H1 (cell line): ENCODE results near the gene TEX29. TPM values are rescaled to one million over a fixed set of nuclear protein-coding genes. Genes with fewer than 3 reads are reported as not detected.

Experiments used
- CTCF ChIA-PET: fragments of 300-600 bp; sonication (Branson Sonifier 250); formaldehyde crosslinking; loops from one replicate; lab custom pipeline; 2021; ENCODE audit not compliant: partially characterized antibody; lab: Charles Lee
- POLR2A ChIA-PET: fragments of 300-600 bp; sonication (Branson Sonifier 250); formaldehyde crosslinking; loops from one replicate; lab custom pipeline; 2021; ENCODE audit warnings: inconsistent platforms; ENCODE audit not compliant: partially characterized antibody; lab: Charles Lee
- DNase-seq, 2 experiments: peaks; one replicate each; pipeline versions ENCODE4 v3.0.0 to v3.0.0-alpha.2; 2010 to 2022; ENCODE audit warnings: low spot score in 2 of 2, low read depth in 1 of 2, mixed read lengths in 1 of 2
- FAIRE-seq: peaks from 2 replicates; lab custom pipeline; 2011; peaks lifted over from hg19 to GRCh38; lab: Jason Lieb, UNC
- H2AFZ ChIP-seq: 2 replicates; pipeline ENCODE4 v1.8.1; 2012; ENCODE audit warnings: low read length, inconsistent platforms
- H2AK5ac ChIP-seq: 2 replicates; pipeline ENCODE4 v1.6.1; 2013; ENCODE audit warnings: low read depth, low read length
- H2BK120ac ChIP-seq: replicated peaks from 2 replicates; pipeline ENCODE3; 2013; ENCODE audit warnings: low read depth, low read length, inconsistent platforms
- H2BK12ac ChIP-seq: 2 replicates; pipeline ENCODE4 v1.6.1; 2013; ENCODE audit warnings: low read depth, low read length
- H2BK15ac ChIP-seq: 2 replicates; pipeline ENCODE4 v1.6.1; 2013; ENCODE audit warnings: low read length
- H2BK20ac ChIP-seq: 2 replicates; pipeline ENCODE4 v1.6.1; 2013; ENCODE audit warnings: low read length
- H2BK5ac ChIP-seq: 2 replicates; pipeline ENCODE4 v1.6.1; 2013; ENCODE audit warnings: low read depth, low read length
- H3K14ac ChIP-seq: 2 replicates; pipeline ENCODE4 v1.6.1; 2013; ENCODE audit warnings: inconsistent platforms; ENCODE audit not compliant: insufficient read length
- H3K18ac ChIP-seq: 2 replicates; pipeline ENCODE4 v1.6.1; 2013; ENCODE audit warnings: low read length; ENCODE audit errors: extremely low read depth
- H3K23ac ChIP-seq: 2 replicates; pipeline ENCODE4 v1.6.1; 2013; ENCODE audit warnings: inconsistent platforms; ENCODE audit not compliant: insufficient read length
- H3K23me2 ChIP-seq: 2 replicates; pipeline ENCODE4 v1.6.1; 2013; ENCODE audit warnings: low read depth, low read length
- H3K27ac ChIP-seq: 2 replicates; pipeline ENCODE4 v1.6.1; 2011; ENCODE audit warnings: low read depth, low read length, inconsistent platforms
- H3K27me3 ChIP-seq, 4 experiments: replicated peaks in 1 of 4; 1 replicate in 1 of 4; 2 replicates in 3 of 4; pipeline versions ENCODE4 v1.6.1 to v1.8.1; 2011 to 2013; ENCODE audit warnings: low read length in 3 of 4, mild to moderate bottlenecking in 3 of 4, inconsistent platforms in 2 of 4, mixed read lengths in 2 of 4, moderate library complexity in 1 of 4; ENCODE audit not compliant: control insufficient read depth in 3 of 4, insufficient read depth in 3 of 4; ENCODE audit errors: extremely low read depth in 1 of 4
- H3K36me3 ChIP-seq, 4 experiments: 2 replicates each; pipeline versions ENCODE4 v1.6.1 to v1.8.1; 2011 to 2013; ENCODE audit warnings: mild to moderate bottlenecking in 4 of 4, low read length in 3 of 4, moderate library complexity in 2 of 4, control low read depth in 1 of 4, inconsistent platforms in 1 of 4; ENCODE audit not compliant: insufficient read depth in 4 of 4, control insufficient read depth in 2 of 4
- H3K4ac ChIP-seq: replicated peaks from 2 replicates; pipeline ENCODE3; 2013; ENCODE audit warnings: low read length, low read depth, mixed read lengths, inconsistent platforms; ENCODE audit not compliant: insufficient read length
- H3K4me1 ChIP-seq, 4 experiments: replicated peaks in 1 of 4; 1 replicate in 1 of 4; 2 replicates in 3 of 4; pipeline versions ENCODE4 v1.6.1 to v1.8.1; 2011 to 2013; ENCODE audit warnings: low read length in 3 of 4, inconsistent platforms in 2 of 4, mixed read lengths in 1 of 4; ENCODE audit not compliant: insufficient read depth in 4 of 4, control insufficient read depth in 3 of 4
- H3K4me2 ChIP-seq, 2 experiments: 2 replicates each; pipeline versions ENCODE4 v1.6.1 to v1.8.1; 2011 to 2013; ENCODE audit warnings: low read depth in 2 of 2, low read length in 2 of 2, control low read depth in 1 of 2, inconsistent platforms in 1 of 2, mild to moderate bottlenecking in 1 of 2; ENCODE audit not compliant: insufficient read depth in 1 of 2
- H3K4me3 ChIP-seq, 4 experiments: fragments of 200-600, 300-600 bp in 1 of 4; sonication (generic), shearing (Covaris generic), sonication (Bioruptor Twin) in 1 of 4; 2 replicates each; pipeline versions ENCODE4 v1.5.1 to v1.8.1; 2011 to 2016; ENCODE audit warnings: low read length in 4 of 4, low read depth in 3 of 4, control low read depth in 2 of 4, inconsistent platforms in 2 of 4, mild to moderate bottlenecking in 2 of 4, mixed read lengths in 1 of 4, moderate library complexity in 1 of 4; ENCODE audit not compliant: insufficient read depth in 2 of 4; ENCODE audit errors: extremely low read depth in 1 of 4
- H3K56ac ChIP-seq: replicated peaks from 2 replicates; pipeline ENCODE3; 2013; ENCODE audit warnings: low read depth, mild to moderate bottlenecking, mixed read lengths, low read length, inconsistent platforms; ENCODE audit not compliant: insufficient read length
- H3K79me1 ChIP-seq: 2 replicates; pipeline ENCODE4 v1.6.1; 2013; ENCODE audit warnings: low read depth, low read length, control low read depth
- H3K79me2 ChIP-seq, 2 experiments: 2 replicates each; pipeline versions ENCODE4 v1.6.1 to v1.8.1; 2012 to 2013; ENCODE audit warnings: low read length in 2 of 2, mild to moderate bottlenecking in 2 of 2, inconsistent platforms in 1 of 2; ENCODE audit not compliant: insufficient read depth in 2 of 2, control insufficient read depth in 1 of 2
- H3K9ac ChIP-seq, 4 experiments: replicated peaks in 1 of 4; 1 replicate in 1 of 4; 2 replicates in 3 of 4; pipeline versions ENCODE4 v1.6.1 to v1.8.1; 2011 to 2013; ENCODE audit warnings: low read depth in 3 of 4, low read length in 3 of 4, control low read depth in 2 of 4, mild to moderate bottlenecking in 2 of 4, moderate library complexity in 2 of 4, inconsistent platforms in 1 of 4; ENCODE audit errors: extremely low read depth in 1 of 4
- H3K9me3 ChIP-seq, 2 experiments: 2 replicates each; pipeline versions ENCODE4 v1.6.1 to v1.8.1; 2012 to 2013; ENCODE audit warnings: mild to moderate bottlenecking in 2 of 2, moderate library complexity in 2 of 2, control low read depth in 1 of 2, inconsistent platforms in 1 of 2, low read depth in 1 of 2, low read length in 1 of 2, mixed read lengths in 1 of 2; ENCODE audit not compliant: insufficient read depth in 2 of 2
- H4K20me1 ChIP-seq, 2 experiments: replicated peaks in 1 of 2; 2 replicates each; pipeline versions ENCODE3 to v1.8.1; 2011 to 2013; ENCODE audit warnings: inconsistent platforms in 2 of 2, low read length in 2 of 2, mild to moderate bottlenecking in 1 of 2; ENCODE audit not compliant: insufficient read depth in 2 of 2, control insufficient read depth in 1 of 2
- H4K5ac ChIP-seq: 2 replicates; pipeline ENCODE4 v1.6.1; 2013; ENCODE audit warnings: low read length, low read depth, mixed read lengths, inconsistent platforms; ENCODE audit not compliant: insufficient read length
- H4K8ac ChIP-seq: 2 replicates; pipeline ENCODE4 v1.8.0; 2013; ENCODE audit warnings: mild to moderate bottlenecking, moderate library complexity, low read length, inconsistent platforms; ENCODE audit not compliant: insufficient read depth; ENCODE audit errors: extremely low read depth
- H4K91ac ChIP-seq: replicated peaks from 2 replicates; pipeline ENCODE3; 2013; ENCODE audit warnings: low read length, mixed read lengths, inconsistent platforms; ENCODE audit not compliant: insufficient read length
- ASH2L ChIP-seq: fragments of 200-600, 300-600 bp; sonication (generic); IDR thresholded peaks from one replicate; pipeline ENCODE4 v1.7.1; 2017; ENCODE audit warnings: low read length
- BCL11A ChIP-seq, 2 experiments: IDR thresholded peaks; one replicate each; pipeline ENCODE4 v1.6.1; 2011; ENCODE audit warnings: low read depth in 2 of 2, low read length in 2 of 2, mild to moderate bottlenecking in 2 of 2
- CBX5 ChIP-seq: fragments of 300-800, 300-1000 bp; sonication (generic); IDR thresholded peaks from 2 replicates; pipeline ENCODE4 v1.7.1; 2016; ENCODE audit warnings: antibody characterized with exemption, low read length, low read depth
- CBX8 ChIP-seq: fragments of 300-800, 300-1000 bp; sonication (generic); IDR thresholded peaks from 2 replicates; pipeline ENCODE4 v1.7.1; 2016; ENCODE audit warnings: low read depth, low read length, borderline replicate concordance
- GTF2F1 ChIP-seq: IDR thresholded peaks from 2 replicates; pipeline ENCODE4 v1.6.1; 2012; ENCODE audit warnings: low read depth, low read length, improper control_type of control experiment, borderline replicate concordance
- HDAC6 ChIP-seq: IDR thresholded peaks from one replicate; pipeline ENCODE4 v1.7.1; 2012; ENCODE audit warnings: low read depth, mild to moderate bottlenecking, inconsistent platforms, low read length, moderate library complexity
- JUND ChIP-seq: IDR thresholded peaks from 2 replicates; pipeline ENCODE4 v1.6.1; 2011; ENCODE audit warnings: mild to moderate bottlenecking, improper control_type of control experiment, low read length
- KDM1A ChIP-seq: fragments of 200-600, 300-600 bp; sonication (generic); IDR thresholded peaks from 2 replicates; pipeline ENCODE4 v1.7.1; 2016; ENCODE audit warnings: mild to moderate bottlenecking, low read length, borderline replicate concordance
- KDM4A ChIP-seq: IDR thresholded peaks from one replicate; pipeline ENCODE4 v1.7.1; 2012; ENCODE audit warnings: low read depth, mild to moderate bottlenecking, moderate library complexity, low read length, inconsistent platforms; ENCODE audit not compliant: severe bottlenecking
- NRF1 ChIP-seq: IDR thresholded peaks from 2 replicates; pipeline ENCODE4 v1.6.1; 2011; ENCODE audit warnings: mild to moderate bottlenecking, low read depth, low read length, improper control_type of control experiment
- POLR2AphosphoS5 ChIP-seq: IDR thresholded peaks from 2 replicates; pipeline ENCODE4 v1.6.1; 2011; ENCODE audit warnings: low read depth, low read length
- RBBP5 ChIP-seq: IDR thresholded peaks from 2 replicates; pipeline ENCODE4 v1.7.1; 2012; ENCODE audit warnings: low read depth, mild to moderate bottlenecking, inconsistent platforms, low read length, moderate library complexity, borderline replicate concordance
- RXRA ChIP-seq: IDR thresholded peaks from 2 replicates; pipeline ENCODE4 v1.6.1; 2011; ENCODE audit warnings: low read depth, mild to moderate bottlenecking, low read length, moderate library complexity; ENCODE audit not compliant: insufficient read depth
- WGBS, 2 experiments: shearing (Covaris generic) in 1 of 2; methylation state at CpG; one replicate each; pipeline versions ENCODE4 v1.1.6 to v1.1.7; 2013 to 2015; ENCODE audit warnings: low lambda C conversion rate in 2 of 2, mixed read lengths in 2 of 2, inconsistent platforms in 1 of 2, low coverage in 1 of 2, missing lambda C conversion rate in 1 of 2; ENCODE audit not compliant: insufficient replicate concordance in 2 of 2, insufficient coverage in 1 of 2, insufficient read length in 1 of 2; ENCODE audit errors: extremely low coverage in 1 of 2, missing lambda C conversion rate in 1 of 2; 5-methylcytosine and 5-hydroxymethylcytosine counted together
- polyA plus RNA-seq, 7 experiments: library from polyadenylated mRNA; depleted of rRNA in 3 of 7; stranded (reverse) in 5 of 7; unstranded in 2 of 7; fragments of >200 nt in 5 of 7; fragments of 200-250 nt in 2 of 7; gene quantifications; 1 replicate in 5 of 7; 2 replicates in 1 of 7; 4 replicates in 1 of 7; pipeline versions ENCODE4 v1.2.1 to v1.2.3, GENCODE V29; 2011 to 2013; ENCODE audit warnings: missing spikeins in 2 of 7, mixed read lengths in 2 of 7
- total RNA-seq: library from RNA; stranded (reverse); fragmentation: NEBNext Ultra II Directional; extraction: Animal tissue kit (Norgen Biotek cat#: 25700); gene quantifications from 2 replicates; pipeline ENCODE4 v1.2.1, GENCODE V29; 2021
- TF ChIP-seq, protein P1 (sequence below): IDR thresholded peaks from 2 replicates; pipeline ENCODE4 v1.6.1; 2012; ENCODE audit warnings: inconsistent platforms

Gene TEX29
- total and polyA plus RNA-seq, 2 of the 8 experiments (the other 6 are each of a cell fraction or from before 2014, with no cell fraction given), result 0.08 TPM; not detected in 1

DNA sequence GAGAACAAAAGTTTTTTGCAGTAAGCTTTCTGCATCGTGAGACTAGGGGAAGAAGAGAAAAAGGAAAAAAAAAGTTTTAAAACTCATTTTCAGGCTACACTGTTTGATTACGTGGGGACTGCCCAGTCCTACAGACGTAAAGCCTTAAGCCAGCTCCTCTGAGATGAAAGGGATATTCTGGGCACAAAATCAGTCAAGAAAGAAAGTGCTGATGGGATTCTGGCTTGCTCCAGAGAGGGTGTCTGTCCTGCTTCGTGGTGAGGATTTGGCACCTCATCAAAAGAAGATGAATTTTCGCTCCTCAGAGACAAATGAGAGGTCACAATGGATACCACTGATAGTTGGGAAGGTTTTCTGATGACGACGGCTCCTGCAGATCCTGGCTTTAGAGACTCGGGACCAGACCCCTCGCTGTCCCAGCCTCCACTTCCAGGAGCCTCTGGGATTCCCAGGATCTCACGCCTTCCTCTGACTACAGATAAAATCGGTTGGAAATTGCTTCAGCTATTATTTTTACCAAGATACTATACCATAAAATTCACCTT is 9.7 kb downstream of the TEX29 start:
- no peak overlapping the region for H3K27ac ChIP-seq
- no peaks in the 10 kb centered on the region; a peak in 1 of 4 replicates for H3K9me3 ChIP-seq
- H3K4me3 ChIP-seq, result no peak overlapping the region
- H3K56ac ChIP-seq, result no peak overlapping the region
- no peak overlapping the region for H2AFZ ChIP-seq
- no peak overlapping the region for H3K18ac ChIP-seq
- H2BK120ac ChIP-seq, result no peak overlapping the region
- no peak overlapping the region for H4K8ac ChIP-seq
- H2BK15ac ChIP-seq, result no peak overlapping the region
- no peak for FAIRE-seq
- no peaks in the 10 kb centered on the region; a peak in 1 of 7 replicates for H3K4me1 ChIP-seq
- no peaks in the 10 kb centered on the region for H3K79me2 ChIP-seq
- no peak overlapping the region for H2BK5ac ChIP-seq
- H3K14ac ChIP-seq, result peak overlapping the region; percentile 42
- H3K79me1 ChIP-seq, result no peaks in the 10 kb centered on the region
- no peaks in the 10 kb centered on the region for H4K20me1 ChIP-seq
- ChIA-PET POLR2A (no interaction called here), CTCF (interaction anchor here (1.7 to 2.2 kb wide), 2 partner anchors 12 to 74 kb away, joined by 6 to 9 read pairs; no protein-coding TSS in a partner anchor)
- H3K23me2 ChIP-seq, result no peaks in the 10 kb centered on the region
- no peak overlapping the region for H2AK5ac ChIP-seq
- peak in 1 of 2 experiments; percentile 17 for DNase-seq
- no peak overlapping the region for H3K4ac ChIP-seq
- 93% methylated on average over 11 of the region's 11 CpGs; no CpG with 5 or more reads in 1 of the 2 experiments for WGBS, 2 experiments
- no peak overlapping the region for H3K23ac ChIP-seq
- H4K91ac ChIP-seq, result no peak overlapping the region
- H3K27me3 ChIP-seq, result no peaks in the 10 kb centered on the region
- H2BK12ac ChIP-seq, result no peak overlapping the region
- H2BK20ac ChIP-seq, result no peak overlapping the region
- no peak overlapping the region for H3K9ac ChIP-seq
- no peaks in the 10 kb centered on the region for H3K36me3 ChIP-seq
- no peak overlapping the region for H4K5ac ChIP-seq
- H3K4me2 ChIP-seq, result no peak overlapping the region
- TF ChIP-seq NRF1 (no peak), RXRA (no peak), ASH2L (no peak), BCL11A (IDR thresholded peaks at IDR 0.05; ENCODE audit: low read depth in 2 of 2, low read length in 2 of 2) (no peak), KDM4A (no peak), POLR2AphosphoS5 (no peak), GTF2F1 (no peak), RBBP5 (no peak), CBX5 (no peak), HDAC6 (no peak), CBX8 (no peak), JUND (no peak), KDM1A (no peak)
- TF ChIP-seq, protein P1, sequence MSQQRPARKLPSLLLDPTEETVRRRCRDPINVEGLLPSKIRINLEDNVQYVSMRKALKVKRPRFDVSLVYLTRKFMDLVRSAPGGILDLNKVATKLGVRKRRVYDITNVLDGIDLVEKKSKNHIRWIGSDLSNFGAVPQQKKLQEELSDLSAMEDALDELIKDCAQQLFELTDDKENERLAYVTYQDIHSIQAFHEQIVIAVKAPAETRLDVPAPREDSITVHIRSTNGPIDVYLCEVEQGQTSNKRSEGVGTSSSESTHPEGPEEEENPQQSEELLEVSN, result no peak
